Gastroesophageal sphincter (tissue), 4 donors: ENCODE results near the gene COL1A2. TPM values are rescaled to one million over a fixed set of nuclear protein-coding genes. Genes with fewer than 3 reads are reported as not detected.

ENCODE experiments used
- ATAC-seq: fragments of 150-250 bp; one replicate; pipeline ENCODE4 v1.9.1; 2016; ENCODE audit warnings: mild to moderate bottlenecking, moderate library complexity
- H3K27ac ChIP-seq, 4 donors: fragments of 200-600 bp; sonication (generic) in 3 of 4; 1 replicate in 3 of 4; 2 replicates in 1 of 4; pipeline ENCODE4 v1.5.1; 2016 to 2019
- H3K27me3 ChIP-seq: fragments of 200-600 bp; sonication (generic); one replicate; pipeline ENCODE4 v1.5.1; 2019
- H3K36me3 ChIP-seq, 2 donors: fragments of 200-600 bp; sonication (generic); one replicate each; pipeline ENCODE4 v1.5.1; 2019; ENCODE audit warnings: control low read depth in 1 of 2
- H3K4me1 ChIP-seq, 3 donors: fragments of 200-600 bp; sonication (generic); 1 replicate in 2 of 3; 2 replicates in 1 of 3; pipeline ENCODE4 v1.5.1; 2016 to 2019; ENCODE audit warnings: control low read depth in 2 of 3
- H3K4me3 ChIP-seq, 2 donors: fragments of 200-600 bp; sonication (generic); one replicate each; pipeline ENCODE4 v1.5.1; 2019; ENCODE audit warnings: mild to moderate bottlenecking in 1 of 2, moderate library complexity in 1 of 2
- H3K9me3 ChIP-seq, 3 donors: fragments of 200-600 bp; sonication (generic); one replicate each; pipeline ENCODE4 v1.5.1; 2017 to 2019; ENCODE audit warnings: control low read depth in 2 of 3
- EP300 ChIP-seq: sonication (generic); formaldehyde crosslinking; IDR thresholded peaks from one replicate; pipeline ENCODE4 v1.6.1; 2017; ENCODE audit warnings: antibody characterized with exemption, mild to moderate bottlenecking
- POLR2A ChIP-seq, 2 donors: fragments of 450-650 bp; IDR thresholded peaks; one replicate each; pipeline ENCODE4 v1.6.1; 2017; ENCODE audit warnings: antibody characterized with exemption in 2 of 2, mild to moderate bottlenecking in 2 of 2, moderate library complexity in 1 of 2
- POLR2AphosphoS5 ChIP-seq: sonication (generic); formaldehyde crosslinking; IDR thresholded peaks from one replicate; pipeline ENCODE4 v1.6.1; 2017; ENCODE audit warnings: antibody characterized with exemption
- WGBS, 2 donors: methylation state at CpG; one replicate each; pipeline ENCODE4 v1.1.5; 2018; ENCODE audit warnings: low coverage in 1 of 2; 5-methylcytosine and 5-hydroxymethylcytosine counted together
- total RNA-seq, 4 donors: library from RNA; depleted of rRNA; stranded (reverse); fragments of >200 nt; gene quantifications; one replicate each; pipeline ENCODE4 v1.1.0, GENCODE V29; 2016
- TF ChIP-seq, protein P1 (sequence below), 4 experiments: fragments of 200-600 bp in 2 of 4; fragments of 450-650 bp in 2 of 4; sonication (generic) in 1 of 4; IDR thresholded peaks; one replicate each; pipeline ENCODE4 v1.5.1; 2017 to 2019; ENCODE audit warnings: antibody characterized with exemption in 4 of 4, mild to moderate bottlenecking in 2 of 4, moderate library complexity in 2 of 4

Gene COL1A2
- total RNA-seq, 4 donors from 2014 or later = 203 to 686 (median 311) TPM

DNA sequence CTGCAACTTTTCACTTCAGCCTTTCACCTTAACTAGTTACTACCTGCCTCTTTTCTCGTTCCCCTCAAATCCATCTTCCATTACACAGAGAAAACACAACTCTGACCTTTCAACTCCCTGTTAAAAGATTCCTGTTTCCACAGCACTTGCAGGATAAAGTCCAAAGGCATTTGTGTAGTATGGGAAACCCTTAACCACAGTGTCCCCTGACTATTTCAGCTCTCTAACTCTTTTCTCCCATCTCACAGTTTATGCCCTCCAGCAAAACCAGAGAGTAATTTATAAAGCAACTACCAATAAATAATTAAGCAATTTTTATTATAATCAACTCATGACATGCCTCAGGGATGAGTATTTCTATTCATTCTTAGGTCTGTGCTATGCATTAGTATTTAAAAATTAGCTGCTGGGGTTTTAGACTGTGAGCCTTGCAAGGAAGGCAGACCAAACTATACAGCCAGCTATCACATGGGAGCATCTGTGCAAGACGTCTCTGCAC lies 51.0 kb downstream of the COL1A2 start:
- 36 to 68% methylated on average over 2 of the region's 2 CpGs for WGBS, 2 donors
- no peak overlapping the region for H3K27ac ChIP-seq
- no peak for TF ChIP-seq POLR2A (IDR thresholded peaks at IDR 0.05)
- TF ChIP-seq EP300 = no peak
- TF ChIP-seq POLR2AphosphoS5 = no peak
- TF ChIP-seq, protein P1, sequence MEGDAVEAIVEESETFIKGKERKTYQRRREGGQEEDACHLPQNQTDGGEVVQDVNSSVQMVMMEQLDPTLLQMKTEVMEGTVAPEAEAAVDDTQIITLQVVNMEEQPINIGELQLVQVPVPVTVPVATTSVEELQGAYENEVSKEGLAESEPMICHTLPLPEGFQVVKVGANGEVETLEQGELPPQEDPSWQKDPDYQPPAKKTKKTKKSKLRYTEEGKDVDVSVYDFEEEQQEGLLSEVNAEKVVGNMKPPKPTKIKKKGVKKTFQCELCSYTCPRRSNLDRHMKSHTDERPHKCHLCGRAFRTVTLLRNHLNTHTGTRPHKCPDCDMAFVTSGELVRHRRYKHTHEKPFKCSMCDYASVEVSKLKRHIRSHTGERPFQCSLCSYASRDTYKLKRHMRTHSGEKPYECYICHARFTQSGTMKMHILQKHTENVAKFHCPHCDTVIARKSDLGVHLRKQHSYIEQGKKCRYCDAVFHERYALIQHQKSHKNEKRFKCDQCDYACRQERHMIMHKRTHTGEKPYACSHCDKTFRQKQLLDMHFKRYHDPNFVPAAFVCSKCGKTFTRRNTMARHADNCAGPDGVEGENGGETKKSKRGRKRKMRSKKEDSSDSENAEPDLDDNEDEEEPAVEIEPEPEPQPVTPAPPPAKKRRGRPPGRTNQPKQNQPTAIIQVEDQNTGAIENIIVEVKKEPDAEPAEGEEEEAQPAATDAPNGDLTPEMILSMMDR (IDR thresholded peaks at IDR 0.05) = no peak
- H3K4me3 ChIP-seq = no peak overlapping the region
- no peak for ATAC-seq
- no peaks in the 10 kb centered on the region for H3K4me1 ChIP-seq
- no peaks in the 10 kb centered on the region for H3K9me3 ChIP-seq
- no peaks in the 10 kb centered on the region for H3K36me3 ChIP-seq
- H3K27me3 ChIP-seq = no peaks in the 10 kb centered on the region

DNA sequence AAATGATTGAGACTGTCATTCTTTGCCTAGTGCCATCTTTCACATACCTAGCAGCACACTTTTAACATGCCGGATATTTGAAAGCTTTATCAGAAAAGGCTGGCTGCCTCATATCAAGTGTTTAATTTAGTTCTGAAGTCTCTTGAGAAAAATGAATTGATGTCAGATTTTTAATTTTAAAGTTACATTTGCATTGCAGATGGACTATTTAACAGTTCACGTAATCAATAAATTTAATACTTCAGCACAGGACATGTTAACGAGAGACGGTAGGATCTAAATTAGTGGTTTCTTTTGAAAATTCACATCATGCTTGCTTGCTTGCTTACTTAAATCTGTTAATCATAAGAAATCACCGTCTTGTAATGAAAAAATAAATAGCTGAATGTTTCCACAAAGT lies 51.6 kb downstream of the COL1A2 start:
- H3K4me1 ChIP-seq = no peaks in the 10 kb centered on the region
- no peak for TF ChIP-seq POLR2AphosphoS5
- TF ChIP-seq, protein P1 (IDR thresholded peaks at IDR 0.05) = no peak
- TF ChIP-seq EP300 = no peak
- no peak for TF ChIP-seq POLR2A (IDR thresholded peaks at IDR 0.05)
- H3K9me3 ChIP-seq = no peaks in the 10 kb centered on the region
- H3K27me3 ChIP-seq = no peaks in the 10 kb centered on the region
- no peak overlapping the region for H3K4me3 ChIP-seq
- no peaks in the 10 kb centered on the region for H3K36me3 ChIP-seq
- 89 to 91% methylated on average over 5 of the region's 5 CpGs for WGBS, 2 donors
- no peak overlapping the region for H3K27ac ChIP-seq
- ATAC-seq = no peak

DNA sequence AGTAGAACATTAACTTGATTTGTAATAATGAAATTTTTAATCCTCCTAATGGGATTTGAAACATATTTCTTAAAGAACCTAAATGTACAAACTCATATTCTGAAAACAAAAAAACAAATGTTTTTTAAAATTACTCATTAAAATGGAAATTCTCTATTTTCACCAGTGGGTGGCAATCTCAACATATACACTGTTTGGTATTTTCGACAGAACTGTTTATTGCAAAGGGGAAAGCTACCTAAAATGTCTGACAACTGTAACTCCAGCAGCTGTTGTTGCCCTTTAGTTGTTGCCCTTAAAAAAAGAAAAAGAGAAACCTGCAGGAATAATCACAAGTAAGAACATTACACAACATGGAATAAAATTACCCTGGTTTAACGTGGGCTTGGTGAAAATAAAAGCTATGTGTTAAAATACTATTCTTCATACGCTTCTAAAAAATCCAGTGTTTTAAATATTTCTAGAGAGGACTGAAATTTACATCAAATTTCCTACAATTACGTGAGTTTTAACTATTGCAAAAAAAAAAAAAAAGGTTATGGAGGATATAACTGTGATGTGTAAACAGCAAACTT lies 54.5 kb downstream of the COL1A2 start:
- H3K27me3 ChIP-seq = no peaks in the 10 kb centered on the region
- TF ChIP-seq POLR2A (IDR thresholded peaks at IDR 0.05) = no peak
- no peak for TF ChIP-seq POLR2AphosphoS5
- TF ChIP-seq, protein P1 (IDR thresholded peaks at IDR 0.05) = peak; percentile 43 to 69 (median 62)
- no peak for TF ChIP-seq EP300
- H3K4me1 ChIP-seq = peaks cover 0 to 11% (median 0%) of the 10 kb centered on the region in 3 donors
- no peak overlapping the region for H3K27ac ChIP-seq
- no peaks in the 10 kb centered on the region for H3K36me3 ChIP-seq
- WGBS, 2 donors = 23 to 26% methylated on average over 4 of the region's 4 CpGs
- H3K4me3 ChIP-seq = no peak overlapping the region
- ATAC-seq = no peak
- H3K9me3 ChIP-seq = no peaks in the 10 kb centered on the region

DNA sequence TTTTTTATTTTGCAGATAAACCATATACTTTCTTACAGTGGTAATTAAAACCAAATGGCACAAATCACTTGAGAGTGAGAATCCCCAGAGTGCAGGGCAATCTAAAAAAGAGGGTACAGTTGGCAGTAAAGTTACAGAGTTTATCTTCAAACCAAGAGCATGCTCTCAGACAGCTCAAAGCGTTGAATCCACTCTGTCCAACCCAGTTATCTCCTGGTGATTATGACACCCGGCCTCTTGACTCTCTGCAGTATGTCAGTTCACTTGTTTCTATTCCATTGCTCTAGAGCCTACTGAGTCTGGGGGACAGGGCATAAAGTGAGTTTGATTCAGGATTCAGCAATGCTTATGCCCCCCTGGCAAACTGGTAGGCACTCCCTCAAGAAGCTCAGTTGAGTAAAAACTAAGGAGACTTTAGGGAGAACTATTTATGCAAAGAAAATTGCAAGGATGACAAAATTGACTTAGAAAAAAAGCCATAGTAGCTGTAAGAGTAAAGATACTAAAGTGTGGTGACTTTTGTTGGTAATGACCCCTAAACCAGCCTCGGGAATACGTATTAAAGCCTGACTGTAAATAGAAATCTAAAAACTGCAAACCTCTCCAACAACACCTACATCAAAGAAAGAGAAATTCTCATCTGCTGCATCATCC lies 55.5 kb downstream of the COL1A2 start:
- no peaks in the 10 kb centered on the region for H3K36me3 ChIP-seq
- TF ChIP-seq, protein P1 (IDR thresholded peaks at IDR 0.05) = no peak
- TF ChIP-seq EP300 = no peak
- TF ChIP-seq POLR2A (IDR thresholded peaks at IDR 0.05) = no peak
- TF ChIP-seq POLR2AphosphoS5 = no peak
- no peak for ATAC-seq

DNA sequence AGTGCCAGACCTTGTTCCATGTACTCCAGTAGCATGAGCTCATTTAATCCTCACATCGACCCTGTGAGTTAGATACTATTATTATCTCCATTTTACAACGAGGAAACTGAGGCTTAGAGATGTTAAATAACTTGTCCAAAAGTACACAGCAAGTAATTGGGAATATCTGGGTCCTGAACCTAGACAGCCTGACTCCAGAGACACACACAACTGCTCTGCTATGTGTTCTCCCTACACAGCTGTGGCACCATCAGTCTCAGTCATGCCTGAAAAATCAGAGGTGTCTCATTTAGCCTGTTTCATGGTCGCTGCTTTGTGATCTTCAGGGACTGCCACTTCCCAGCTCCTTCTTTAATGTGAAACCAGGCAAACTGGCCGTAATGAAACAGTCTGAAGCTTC lies 56.5 kb downstream of the COL1A2 start:
- Histone ChIP-seq H3K4me1 (peaks cover 0 to 11% (median 0%) of the 10 kb centered on the region in 3 donors), H3K27me3 (no peaks in the 10 kb centered on the region), H3K27ac (no peak overlapping the region), H3K4me3 (no peak overlapping the region), H3K9me3 (no peaks in the 10 kb centered on the region), H3K36me3 (no peaks in the 10 kb centered on the region)
- 30 to 62% methylated on average over 2 to 4 of the region's 4 CpGs for WGBS, 2 donors
- ATAC-seq = no peak
- TF ChIP-seq EP300 = no peak
- no peak for TF ChIP-seq POLR2AphosphoS5
- TF ChIP-seq, protein P1 (IDR thresholded peaks at IDR 0.05) = no peak
- TF ChIP-seq POLR2A (IDR thresholded peaks at IDR 0.05) = no peak

More for the DNA sequence above, 55.5 kb downstream of the COL1A2 start:
- Histone ChIP-seq H3K27me3 (no peaks in the 10 kb centered on the region), H3K27ac (no peak overlapping the region), H3K4me3 (no peak overlapping the region), H3K9me3 (no peaks in the 10 kb centered on the region), H3K4me1 (peaks cover 0 to 11% (median 0%) of the 10 kb centered on the region in 3 donors)
- WGBS, 2 donors = 86 to 94% methylated on average over 4 of the region's 4 CpGs
